NOMO-1 (cell line): ENCODE results near the gene ZPR1.
"Not testable (repeated sequence)": the region's sequence is repeated elsewhere in the genome, so short reads cannot be mapped to it uniquely, and the experiment has no call there.

Experiments used
- DNase-seq, 2 experiments: peaks; one replicate each; lab custom pipeline; 2025; ENCODE audit not compliant: unreplicated experiment in 2 of 2; lab: John Stamatoyannopoulos, UW

ZPR1 gene

DNA sequence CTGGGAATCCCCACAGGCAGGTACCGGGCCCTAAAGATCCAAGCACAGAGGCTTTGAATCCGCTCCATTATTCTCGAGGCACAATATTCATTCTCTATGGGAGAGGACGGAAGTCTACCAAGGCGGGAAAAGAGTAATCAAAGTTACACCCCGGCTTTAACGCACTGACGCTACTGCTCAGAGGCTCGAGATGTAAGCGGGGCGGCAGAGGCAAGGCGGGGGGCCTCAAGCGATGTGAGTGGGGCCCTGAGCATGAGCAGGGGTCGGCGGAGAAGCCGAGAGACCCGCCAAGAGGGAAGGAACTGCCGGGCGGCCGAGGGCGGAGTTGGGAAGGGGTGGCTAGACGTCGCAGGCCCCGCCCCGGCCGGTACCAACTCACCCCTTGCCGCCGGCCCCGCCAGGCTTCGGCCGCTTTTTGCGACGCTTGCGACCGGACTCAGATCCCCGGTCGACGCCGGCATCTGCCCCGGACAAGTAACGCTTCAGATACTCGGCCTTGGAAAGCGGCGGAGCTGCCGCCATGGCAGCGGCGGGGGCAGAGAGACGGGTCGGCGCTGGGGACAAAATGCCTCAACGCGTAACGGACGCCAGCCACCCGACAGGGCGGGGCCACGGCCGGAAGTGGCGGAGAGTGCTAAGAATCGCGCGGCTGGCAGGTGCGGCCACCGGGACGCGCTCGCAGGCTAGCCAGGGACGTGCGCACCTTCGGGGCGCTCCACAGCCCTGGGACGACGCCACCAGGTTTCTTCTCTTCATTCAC, 15.2 kb downstream of the ZPR1 start, which contains the start of gene BUD13:
BUD13 (minus strand) TSS at position 545 of the 760 bp plus-strand sequence; CDS start at position 522, 23 bp downstream.
- DNase-seq: peak; percentile 75 to 90

DNA sequence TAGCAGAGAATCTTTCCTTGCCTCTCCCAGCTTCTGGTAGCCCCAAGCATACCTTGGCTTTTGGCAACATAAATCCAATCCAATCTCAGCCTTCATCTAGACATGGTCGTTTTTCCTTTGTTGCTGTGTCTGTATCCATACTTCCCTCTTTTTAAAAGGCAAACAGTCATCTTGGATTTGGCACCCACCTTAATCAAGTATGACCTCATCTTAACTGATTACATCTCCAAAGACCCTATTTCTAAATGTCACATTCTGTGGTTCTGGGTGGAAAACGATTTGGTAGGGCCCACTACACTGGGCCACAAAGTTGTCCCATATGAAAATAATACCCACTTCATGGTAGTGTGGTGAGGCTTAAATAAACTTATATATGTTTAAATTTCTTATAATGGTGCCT, 15.9 kb downstream of the ZPR1 start:
- DNase-seq: no peak

DNA sequence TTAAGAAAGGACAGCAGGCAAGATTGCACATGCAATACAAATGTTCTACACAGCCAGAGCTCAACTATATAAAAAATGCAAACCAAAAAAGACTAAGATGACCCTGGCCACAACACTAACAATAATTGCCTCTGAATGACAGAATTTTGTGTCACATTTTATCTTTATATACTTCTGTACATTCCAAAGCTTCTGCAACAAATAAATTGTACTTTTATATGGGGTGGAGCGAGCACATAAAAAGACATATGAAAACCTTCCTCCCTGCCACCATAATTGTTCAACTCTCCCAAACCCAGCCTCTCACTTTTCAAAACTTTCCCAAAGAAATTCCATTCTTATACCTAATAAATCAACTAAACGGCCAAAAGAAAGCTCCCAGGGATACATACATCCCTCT, 25.7 kb downstream of the ZPR1 start:
- no peak for DNase-seq

- DNase-seq: not testable (repeated sequence)
These were observed 31.8 kb downstream of the ZPR1 start for GRCh38 chr11:116756044-116756443.

- DNase-seq: no peak
These were observed 37.6 kb downstream of the ZPR1 start for GRCh38 chr11:116750070-116750718.

GRCh38 chr11:116742104-116742503, 45.7 kb downstream of the ZPR1 start:
- DNase-seq: no peak

- no peak for DNase-seq
These were observed 47.1 kb downstream of the ZPR1 start for GRCh38 chr11:116740741-116741140.

- no peak for DNase-seq
These were observed 48.8 kb downstream of the ZPR1 start for GRCh38 chr11:116738975-116739374.

DNA sequence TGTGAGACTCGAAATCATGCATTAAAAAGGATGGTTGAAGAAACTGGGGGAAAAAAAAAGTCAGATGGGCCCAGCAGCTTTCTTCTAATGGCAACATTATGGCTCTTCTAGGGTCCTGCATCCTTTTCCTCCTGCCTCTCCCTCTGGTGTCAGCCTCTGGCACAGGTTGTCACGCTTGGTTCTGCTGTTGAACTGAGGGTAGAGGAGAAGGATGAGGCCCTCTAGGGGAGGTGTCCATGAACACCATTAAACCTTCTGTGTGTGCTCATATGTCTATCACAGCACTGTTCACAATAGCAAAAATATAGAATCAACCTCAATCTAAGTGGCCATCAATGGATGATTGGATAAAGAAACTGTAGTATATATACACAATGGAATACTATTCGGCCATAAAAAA, 51.1 kb downstream of the ZPR1 start:
- no peak for DNase-seq

- DNase-seq: peak; percentile 19 to 30
These were observed 53.8 kb downstream of the ZPR1 start for GRCh38 chr11:116733969-116734508.

GRCh38 chr11:116733043-116733755, 54.6 kb downstream of the ZPR1 start:
- no peak for DNase-seq

- DNase-seq: peak; percentile 15 to 52
These were observed 55.4 kb downstream of the ZPR1 start for GRCh38 chr11:116732271-116733042.

GRCh38 chr11:116731821-116732220, 56.0 kb downstream of the ZPR1 start:
- no peak for DNase-seq

GRCh38 chr11:116731097-116731761, 56.6 kb downstream of the ZPR1 start:
- DNase-seq: no peak

- no peak for DNase-seq
These were observed 57.2 kb downstream of the ZPR1 start for GRCh38 chr11:116730601-116731000.

- DNase-seq: no peak
These were observed 57.6 kb downstream of the ZPR1 start for GRCh38 chr11:116730241-116730561.

DNA sequence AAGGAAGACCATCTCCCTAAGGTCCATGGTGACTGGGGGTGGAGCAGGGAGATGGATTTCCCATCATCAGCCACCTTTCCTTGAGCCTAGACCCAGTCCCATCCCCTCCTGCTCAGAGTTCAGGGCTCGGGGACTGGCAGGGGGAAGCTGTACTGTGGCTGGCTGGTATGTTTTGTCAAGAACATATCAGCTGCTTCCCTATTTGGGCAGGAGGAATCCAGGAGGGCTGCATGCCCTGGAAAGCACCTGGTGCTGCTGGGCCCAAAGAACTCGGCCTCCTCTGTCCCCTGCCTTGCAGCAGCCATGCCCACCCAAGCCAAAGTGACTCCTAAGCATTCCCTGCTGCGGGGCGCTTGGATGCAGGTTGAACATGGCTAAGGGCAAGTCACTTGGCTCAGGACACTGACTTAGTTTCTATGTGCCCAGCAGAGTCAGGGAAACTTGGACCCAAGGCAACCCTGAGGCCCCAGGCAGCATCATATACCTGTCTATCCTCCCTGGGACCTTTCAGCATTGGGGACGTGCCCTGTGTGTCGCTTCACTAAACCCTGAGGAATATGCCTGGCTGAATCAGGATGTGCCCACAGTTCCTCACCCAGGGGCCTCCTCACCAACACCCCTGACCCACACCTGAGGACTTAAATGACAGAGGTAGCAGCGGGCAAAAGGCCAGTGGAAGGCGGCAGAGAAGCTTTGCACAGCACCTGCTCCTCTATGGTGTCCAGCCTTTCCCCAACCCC, 58.2 kb downstream of the ZPR1 start:
- DNase-seq: no peak

DNA sequence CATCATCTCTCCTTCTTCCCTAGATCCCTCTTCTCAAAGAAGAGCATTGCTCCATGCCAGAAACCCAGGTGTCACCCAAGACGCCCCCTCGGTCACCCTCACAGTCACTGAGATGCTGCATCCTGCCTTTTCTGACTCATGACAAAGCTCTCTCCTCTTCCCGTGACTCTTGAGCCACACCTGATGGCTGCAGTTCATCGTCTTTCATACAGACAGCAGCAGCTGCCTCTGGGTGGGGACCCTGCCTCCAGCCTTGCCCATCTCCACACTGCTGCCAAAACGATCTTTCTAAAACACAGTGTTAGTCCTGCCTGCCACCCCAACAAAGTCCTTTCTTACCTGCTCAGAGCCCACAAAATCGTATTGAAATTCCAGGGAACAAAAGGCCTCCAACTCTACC, 59.8 kb downstream of the ZPR1 start:
- DNase-seq: no peak

DNA sequence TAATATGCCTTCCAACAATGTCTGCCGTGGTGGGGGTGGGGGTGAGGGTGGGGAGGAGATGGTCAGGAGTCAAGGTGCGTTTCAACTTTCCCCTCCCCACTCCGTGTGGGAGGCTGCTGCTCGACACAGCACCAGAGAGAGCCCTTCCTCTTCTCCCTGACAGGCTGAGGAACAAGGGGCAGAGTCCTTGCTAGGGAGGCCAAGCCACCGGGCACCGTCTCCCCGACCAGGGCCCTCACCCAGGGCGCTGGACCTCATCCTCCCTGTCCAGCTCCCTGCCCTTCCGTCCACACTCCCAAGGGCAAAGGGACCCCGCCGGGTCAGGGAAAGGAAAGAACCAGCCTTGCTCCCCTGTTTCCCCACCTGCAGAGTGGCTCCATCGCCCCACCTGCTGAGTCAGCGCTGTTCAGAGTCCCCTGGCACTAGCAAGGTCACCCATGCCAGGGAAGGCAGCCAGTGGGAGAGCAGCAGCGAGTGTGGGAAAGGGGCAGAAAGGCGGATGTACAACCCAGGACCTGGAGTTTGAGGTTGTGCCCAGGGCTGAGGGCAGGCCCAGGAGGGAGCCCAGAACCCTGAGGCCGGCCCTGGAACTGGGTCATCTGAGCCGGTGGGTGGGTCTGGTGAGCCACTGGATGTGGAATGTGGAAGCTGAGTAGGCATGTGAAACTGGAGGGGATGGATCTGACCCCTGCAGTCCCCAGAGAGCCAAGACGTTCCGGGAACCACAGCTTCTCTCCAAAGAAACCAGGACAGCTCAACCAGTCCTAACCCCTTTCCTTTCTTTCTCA, 62.2 kb downstream of the ZPR1 start:
- DNase-seq: no peak
